ENCODE data around the gene PRG2. TPM values are rescaled to one million over a fixed set of nuclear protein-coding genes. Genes with fewer than 3 reads are reported as not detected.

PRG2 gene
- total RNA-seq, 1 experiment from 2014 or later, result not detected

DNA sequence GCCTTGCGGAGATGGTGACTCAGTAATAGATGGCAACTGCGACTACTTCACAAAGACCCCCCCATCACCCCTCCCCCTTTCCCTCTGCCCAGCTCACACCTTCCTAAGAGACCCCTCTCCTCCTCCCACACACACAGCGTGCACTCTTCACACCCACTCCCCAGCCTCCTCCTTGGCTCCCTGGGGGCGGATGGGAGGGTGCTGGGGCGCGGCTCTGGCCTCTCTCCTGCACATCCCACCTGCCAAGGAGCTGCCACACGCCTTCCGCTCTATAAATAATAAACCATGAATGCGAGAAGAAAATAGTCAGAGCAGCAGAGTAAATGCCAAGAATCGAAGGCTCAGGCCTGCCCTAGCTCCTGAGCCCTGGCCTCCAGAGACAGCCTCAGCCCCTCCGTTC, 47.7 kb downstream of the PRG2 start:
- H3K4me1 ChIP-seq (replicated peaks; ENCODE audit: insufficient read depth), result peaks cover 12% of the 10 kb centered on the region
- no peaks in the 10 kb centered on the region for H3K79me2 ChIP-seq (ENCODE audit: low read depth)
- TF ChIP-seq EZH2 (IDR thresholded peaks at IDR 0.05; ENCODE audit: low read depth), result no peak
- TF ChIP-seq, protein P1, sequence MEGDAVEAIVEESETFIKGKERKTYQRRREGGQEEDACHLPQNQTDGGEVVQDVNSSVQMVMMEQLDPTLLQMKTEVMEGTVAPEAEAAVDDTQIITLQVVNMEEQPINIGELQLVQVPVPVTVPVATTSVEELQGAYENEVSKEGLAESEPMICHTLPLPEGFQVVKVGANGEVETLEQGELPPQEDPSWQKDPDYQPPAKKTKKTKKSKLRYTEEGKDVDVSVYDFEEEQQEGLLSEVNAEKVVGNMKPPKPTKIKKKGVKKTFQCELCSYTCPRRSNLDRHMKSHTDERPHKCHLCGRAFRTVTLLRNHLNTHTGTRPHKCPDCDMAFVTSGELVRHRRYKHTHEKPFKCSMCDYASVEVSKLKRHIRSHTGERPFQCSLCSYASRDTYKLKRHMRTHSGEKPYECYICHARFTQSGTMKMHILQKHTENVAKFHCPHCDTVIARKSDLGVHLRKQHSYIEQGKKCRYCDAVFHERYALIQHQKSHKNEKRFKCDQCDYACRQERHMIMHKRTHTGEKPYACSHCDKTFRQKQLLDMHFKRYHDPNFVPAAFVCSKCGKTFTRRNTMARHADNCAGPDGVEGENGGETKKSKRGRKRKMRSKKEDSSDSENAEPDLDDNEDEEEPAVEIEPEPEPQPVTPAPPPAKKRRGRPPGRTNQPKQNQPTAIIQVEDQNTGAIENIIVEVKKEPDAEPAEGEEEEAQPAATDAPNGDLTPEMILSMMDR (conservative IDR thresholded peaks at IDR 0.05), result no peak
- DNase-seq, result no peak
- no peaks in the 10 kb centered on the region for H4K20me1 ChIP-seq (ENCODE audit: insufficient read depth)
- no peak overlapping the region for H3K27ac ChIP-seq
- POLR2A ChIA-PET (ENCODE audit: unreplicated experiment), result interaction anchor here (0.6 kb wide), 1 partner anchor 1188 kb away, joined by 3 read pairs; no protein-coding TSS in a partner anchor
- no TSS peak for BruUV-seq (replicated peaks)
- no peak overlapping the region for H3K4me3 ChIP-seq
- intact Hi-C loops (cut with micrococcal nuclease; ENCODE audit: unreplicated experiment), result no loop called here
- no peaks in the 10 kb centered on the region for H3K27me3 ChIP-seq (ENCODE audit: insufficient read depth, low read depth)
- CTCF ChIA-PET, result no interaction called here
- no peak overlapping the region for H2AFZ ChIP-seq
- H3K9me3 ChIP-seq (ENCODE audit: insufficient read depth, low read depth), result no peaks in the 10 kb centered on the region
- H3K4me2 ChIP-seq, result no peak overlapping the region
- H3K36me3 ChIP-seq (ENCODE audit: low read depth), result no peaks in the 10 kb centered on the region
- no peaks in the 10 kb centered on the region; the same call in 1 of the 2 replicates for H3F3A ChIP-seq (ENCODE audit: insufficient read depth, low read depth)
- no peaks in the 10 kb centered on the region for H3K9me2 ChIP-seq (ENCODE audit: insufficient read depth)

DNA sequence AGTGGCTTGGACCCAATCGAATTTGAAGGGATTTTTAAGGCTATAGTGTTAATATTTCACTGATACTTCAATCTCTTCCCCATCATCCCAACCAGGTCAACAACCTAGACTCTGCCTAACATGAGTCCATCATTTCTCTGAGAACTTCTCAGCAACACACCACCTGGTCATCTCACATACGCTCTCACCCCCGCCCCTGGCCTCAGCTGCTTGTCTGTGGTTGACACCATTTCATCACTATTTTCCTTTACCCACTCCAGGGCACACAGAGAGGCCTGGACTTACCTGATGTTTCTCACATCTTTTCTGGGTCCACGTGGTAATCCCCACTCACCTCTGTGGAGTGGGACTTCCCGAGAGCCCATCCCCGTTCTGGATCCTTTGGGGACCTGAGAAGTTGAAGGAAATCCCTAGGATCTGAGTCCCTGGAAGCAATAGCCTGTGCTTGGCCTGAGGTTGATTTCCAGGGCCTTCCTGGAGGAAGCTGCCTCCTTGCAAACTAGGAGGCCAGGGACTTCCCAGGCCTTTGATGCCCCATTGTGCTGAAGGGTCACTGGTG, 49.1 kb downstream of the PRG2 start:
- Histone ChIP-seq H3K79me2 (ENCODE audit: low read depth) (peaks cover under 1% of the 10 kb centered on the region; the same call in 1 of the 2 replicates), H3K9me3 (ENCODE audit: insufficient read depth, low read depth) (no peaks in the 10 kb centered on the region), H3K4me3 (no peak overlapping the region), H3F3A (ENCODE audit: insufficient read depth, low read depth) (no peaks in the 10 kb centered on the region; the same call in 1 of the 2 replicates), H3K27ac (no peak overlapping the region), H3K36me3 (ENCODE audit: low read depth) (no peaks in the 10 kb centered on the region), H3K4me2 (no peak overlapping the region), H2AFZ (no peak overlapping the region), H3K9me2 (ENCODE audit: insufficient read depth) (no peaks in the 10 kb centered on the region), H4K20me1 (ENCODE audit: insufficient read depth) (no peaks in the 10 kb centered on the region), H3K4me1 (replicated peaks; ENCODE audit: insufficient read depth) (peaks cover 14% of the 10 kb centered on the region), H3K27me3 (ENCODE audit: insufficient read depth, low read depth) (no peaks in the 10 kb centered on the region)
- BruUV-seq (replicated peaks), result no TSS peak
- TF ChIP-seq, protein P1 (conservative IDR thresholded peaks at IDR 0.05), result no peak
- no peak for TF ChIP-seq EZH2 (IDR thresholded peaks at IDR 0.05; ENCODE audit: low read depth)
- intact Hi-C loops (cut with micrococcal nuclease; ENCODE audit: unreplicated experiment), result no loop called here
- POLR2A ChIA-PET (ENCODE audit: unreplicated experiment), result no interaction called here
- no peak for DNase-seq
- CTCF ChIA-PET, result interaction anchor here (0.6 kb wide), 1 partner anchor 139 kb away, joined by 3 read pairs; no protein-coding TSS in a partner anchor

DNA sequence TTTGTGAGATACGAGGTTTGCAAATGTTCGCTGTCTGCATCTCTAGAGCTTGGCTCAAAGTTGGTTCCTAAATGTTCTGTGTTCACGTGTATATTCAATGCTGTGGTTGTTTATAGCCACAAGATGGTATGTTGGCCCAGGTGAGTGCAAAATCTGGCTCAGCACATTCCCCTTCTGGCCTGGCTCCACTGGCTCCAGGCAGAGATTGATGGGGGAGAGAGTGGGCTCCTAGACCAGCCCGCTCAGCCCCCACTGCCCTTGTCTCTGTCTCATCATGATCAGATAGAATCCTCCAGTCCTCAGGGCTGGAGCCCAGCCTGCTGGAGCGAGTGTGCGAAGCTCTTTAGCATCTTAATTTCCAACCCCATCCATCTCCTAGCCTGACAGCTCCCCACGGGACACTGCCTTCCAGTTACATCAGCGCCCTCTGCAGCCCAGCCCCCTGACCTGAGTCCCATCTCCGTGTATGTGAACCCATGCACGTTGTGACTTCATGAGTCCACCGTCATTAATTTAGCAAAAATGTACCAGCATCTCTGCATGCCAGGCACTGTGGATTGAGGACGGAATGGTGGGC, 50.3 kb downstream of the PRG2 start:
- CTCF ChIA-PET, result interaction anchor here (0.6 to 0.9 kb wide), 3 partner anchors 29 to 91 kb away, joined by 3 to 6 read pairs (median 3); no protein-coding TSS in a partner anchor
- Histone ChIP-seq H4K20me1 (ENCODE audit: insufficient read depth) (no peaks in the 10 kb centered on the region), H3K4me1 (replicated peaks; ENCODE audit: insufficient read depth) (peaks cover 19% of the 10 kb centered on the region), H3K9me2 (ENCODE audit: insufficient read depth) (no peaks in the 10 kb centered on the region), H3K79me2 (ENCODE audit: low read depth) (peaks cover 10% of the 10 kb centered on the region), H2AFZ (no peak overlapping the region), H3F3A (ENCODE audit: insufficient read depth, low read depth) (no peaks in the 10 kb centered on the region; the same call in 1 of the 2 replicates), H3K27ac (no peak overlapping the region), H3K36me3 (ENCODE audit: low read depth) (no peaks in the 10 kb centered on the region), H3K4me3 (no peak overlapping the region), H3K4me2 (no peak overlapping the region), H3K9me3 (ENCODE audit: insufficient read depth, low read depth) (no peaks in the 10 kb centered on the region), H3K27me3 (ENCODE audit: insufficient read depth, low read depth) (no peaks in the 10 kb centered on the region)
- no TSS peak for BruUV-seq (replicated peaks)
- TF ChIP-seq, protein P1 (conservative IDR thresholded peaks at IDR 0.05), result no peak
- TF ChIP-seq EZH2 (IDR thresholded peaks at IDR 0.05; ENCODE audit: low read depth), result no peak
- intact Hi-C loops (cut with micrococcal nuclease; ENCODE audit: unreplicated experiment), result loop anchor here (1.0 kb wide), 1 partner anchor 224 kb away; no protein-coding TSS in a partner anchor
- no peak for DNase-seq
- POLR2A ChIA-PET (ENCODE audit: unreplicated experiment), result no interaction called here
